Stimulated activated naive CD8-positive, alpha-beta T cell treated with anti-CD3 and anti-CD28 coated beads, Interleukin-15, amount 100 ng/mL, for 72 hours (primary cell): Measurements from ENCODE around the gene HGF.

Source experiments
- ATAC-seq: fragments of 150-1000 bp; cut with Tn5 transposase; 2 replicates; pipeline ENCODE4 v1.10.0; 2021; ENCODE audit warnings: mild to moderate bottlenecking, moderate library complexity
- DNase-seq, 2 donors: peaks; one replicate each; pipeline ENCODE4 v3.0.0; 2021 to 2022
- H3K27ac Mint-ChIP-seq, 2 donors: one replicate each; pipeline ENCODE4 v1.8.0; 2022; ENCODE audit warnings: mild to moderate bottlenecking in 2 of 2, mixed read lengths in 2 of 2, moderate library complexity in 2 of 2
- H3K27me3 Mint-ChIP-seq: one replicate; pipeline ENCODE4 v1.8.0; 2022; ENCODE audit warnings: mixed read lengths
- H3K4me1 Mint-ChIP-seq: one replicate; pipeline ENCODE4 v1.8.0; 2022; ENCODE audit warnings: mild to moderate bottlenecking, mixed read lengths
- H3K4me3 Mint-ChIP-seq, 2 donors: one replicate each; pipeline ENCODE4 v1.8.0; 2022; ENCODE audit warnings: mild to moderate bottlenecking in 2 of 2, mixed read lengths in 2 of 2, moderate library complexity in 1 of 2
- H3K9me3 Mint-ChIP-seq, 2 donors: one replicate each; pipeline ENCODE4 v1.8.0; 2022; ENCODE audit warnings: mixed read lengths in 2 of 2

Gene HGF

DNA sequence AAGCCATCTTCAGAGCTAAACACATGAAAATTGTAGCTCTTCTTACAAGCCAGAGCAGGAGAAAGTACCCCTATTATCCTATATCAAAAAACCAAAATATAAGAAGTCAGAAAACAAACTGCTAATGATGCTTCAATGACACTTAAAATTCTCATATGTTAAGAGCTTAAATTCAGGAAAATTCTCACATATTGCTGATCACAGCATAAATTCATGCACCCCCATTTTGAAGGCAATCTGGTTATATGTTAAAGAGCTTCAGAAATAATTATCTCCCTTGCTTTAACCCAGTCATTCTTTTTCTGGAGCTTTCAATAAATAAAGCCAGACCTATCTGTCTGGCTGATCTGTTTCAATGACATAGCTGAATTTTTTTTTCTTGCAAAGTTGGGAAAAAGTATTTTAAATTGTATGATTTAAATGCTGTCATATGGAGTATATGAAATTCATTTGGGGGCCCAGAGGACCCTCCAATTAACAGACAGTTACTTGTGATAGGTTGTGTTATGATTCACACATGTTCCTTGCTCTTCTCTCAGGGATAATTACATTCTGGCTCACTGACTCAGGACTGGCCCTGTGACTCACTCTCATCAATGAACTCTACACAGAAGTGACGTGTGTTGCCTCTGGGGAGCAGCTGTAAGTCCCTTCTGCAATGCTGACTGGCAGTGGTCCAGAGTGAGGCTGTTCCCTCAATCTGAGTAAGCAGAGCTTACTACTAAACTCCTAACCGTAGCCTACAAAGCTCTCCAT lies 85.2 kb downstream of the HGF start:
- H3K27ac Mint-ChIP-seq, result no peak overlapping the region
- no peaks in the 10 kb centered on the region for H3K27me3 Mint-ChIP-seq
- no peaks in the 10 kb centered on the region for H3K4me1 Mint-ChIP-seq
- no peak for DNase-seq
- H3K4me3 Mint-ChIP-seq, result no peak overlapping the region
- no peak for ATAC-seq
- peaks cover 0 to 11% of the 10 kb centered on the region in 2 donors for H3K9me3 Mint-ChIP-seq

- Mint-ChIP-seq H3K9me3 (peaks cover 0 to 7% of the 10 kb centered on the region in 2 donors), H3K4me3 (no peak overlapping the region), H3K27me3 (no peaks in the 10 kb centered on the region), H3K4me1 (no peaks in the 10 kb centered on the region), H3K27ac (no peak overlapping the region)
- ATAC-seq (no peak), DNase-seq (no peak)
Measured at GRCh38 chr7:81684033-81684432, 85.8 kb downstream of the HGF start.

- DNase-seq (no peak), ATAC-seq (no peak)
- H3K4me1 Mint-ChIP-seq, result no peaks in the 10 kb centered on the region
- no peaks in the 10 kb centered on the region for H3K27me3 Mint-ChIP-seq
- no peak overlapping the region for H3K4me3 Mint-ChIP-seq
- H3K9me3 Mint-ChIP-seq, result no peaks in the 10 kb centered on the region
- no peak overlapping the region for H3K27ac Mint-ChIP-seq
Measured at GRCh38 chr7:81682873-81683272, 87.0 kb downstream of the HGF start.

DNA sequence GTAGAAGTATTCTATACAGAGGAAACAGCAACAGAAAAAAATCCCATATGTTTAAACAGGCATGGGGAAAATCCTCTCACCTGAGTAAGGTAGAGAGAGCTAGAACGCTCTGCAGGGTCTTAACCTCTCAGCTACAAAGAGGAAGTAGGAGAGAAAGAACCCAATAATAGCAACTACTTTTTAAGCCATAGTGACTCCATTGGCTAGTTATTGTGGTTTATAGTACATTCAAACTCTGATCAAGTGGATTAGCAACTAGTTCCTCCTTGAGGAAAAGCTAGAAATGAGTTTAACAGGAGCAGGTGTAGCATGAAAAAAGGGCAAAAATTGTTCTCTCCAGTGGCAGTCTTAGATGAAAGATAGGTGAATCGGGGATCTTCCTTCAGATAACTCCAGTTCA lies 89.7 kb downstream of the HGF start:
- Mint-ChIP-seq H3K27ac (no peak overlapping the region), H3K9me3 (no peaks in the 10 kb centered on the region), H3K4me3 (no peak overlapping the region), H3K27me3 (no peaks in the 10 kb centered on the region), H3K4me1 (no peaks in the 10 kb centered on the region)
- ATAC-seq, result no peak
- no peak for DNase-seq

- no peaks in the 10 kb centered on the region for H3K4me1 Mint-ChIP-seq
- ATAC-seq, result no peak
- DNase-seq, result no peak
- H3K9me3 Mint-ChIP-seq, result no peaks in the 10 kb centered on the region
- no peak overlapping the region for H3K27ac Mint-ChIP-seq
- H3K27me3 Mint-ChIP-seq, result no peaks in the 10 kb centered on the region
- no peak overlapping the region for H3K4me3 Mint-ChIP-seq
Measured at GRCh38 chr7:81676813-81677212, 93.0 kb downstream of the HGF start.

DNA sequence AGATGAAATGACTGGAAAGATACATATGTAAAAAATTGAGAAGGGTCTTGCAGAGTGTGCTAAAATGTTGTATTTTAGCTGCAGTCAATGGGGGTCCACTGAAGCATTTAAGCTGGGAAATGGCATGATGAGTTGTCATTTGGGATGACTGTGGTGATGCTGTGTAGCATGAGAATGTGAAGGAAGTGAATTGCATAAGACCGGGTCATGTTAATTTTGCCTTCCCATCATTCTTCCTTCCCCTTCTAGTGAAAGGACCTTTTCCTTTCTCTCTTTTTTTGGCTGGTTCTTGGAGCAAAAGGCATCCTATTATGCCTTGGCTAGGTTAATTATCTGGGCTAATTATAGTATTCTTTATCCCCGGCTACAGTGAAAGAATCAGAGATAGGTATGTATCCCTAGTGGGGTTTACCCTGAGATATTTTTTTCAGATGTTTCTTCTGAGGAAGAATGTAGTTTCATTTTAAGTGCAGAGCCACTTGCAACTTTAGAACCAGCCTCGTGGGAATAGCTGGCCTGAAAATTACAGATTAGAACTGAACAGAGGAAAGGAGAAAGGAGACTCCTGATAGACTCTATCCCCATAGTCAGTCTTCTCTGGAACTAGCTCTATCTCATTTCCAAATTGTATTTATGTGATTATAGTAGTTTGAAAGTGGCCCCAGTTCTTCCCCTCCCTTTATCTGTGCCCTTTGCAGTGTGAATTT lies 93.6 kb downstream of the HGF start:
- Mint-ChIP-seq H3K4me3 (no peak overlapping the region), H3K9me3 (no peaks in the 10 kb centered on the region), H3K27ac (no peak overlapping the region), H3K4me1 (no peaks in the 10 kb centered on the region), H3K27me3 (no peaks in the 10 kb centered on the region)
- DNase-seq (no peak), ATAC-seq (no peak)

DNA sequence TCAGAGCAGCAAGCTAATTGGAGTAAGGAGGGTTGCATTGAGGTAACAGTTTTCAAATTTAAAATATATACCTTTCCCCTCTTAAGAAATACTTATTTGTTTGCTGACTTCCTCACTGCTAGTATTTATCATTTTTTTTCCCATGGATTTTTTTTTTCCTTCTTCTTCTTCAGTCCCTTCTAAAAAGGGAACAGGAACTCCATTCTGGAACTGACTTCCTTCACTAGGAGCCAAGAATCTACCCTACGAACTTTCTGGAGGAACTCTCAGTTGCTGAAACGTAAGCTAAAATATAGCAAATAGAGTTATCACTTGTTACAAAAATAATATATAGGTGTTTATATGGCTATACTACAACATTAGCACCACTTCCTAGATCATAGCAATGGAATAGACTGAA lies 95.4 kb downstream of the HGF start:
- Mint-ChIP-seq H3K27me3 (no peaks in the 10 kb centered on the region), H3K9me3 (no peaks in the 10 kb centered on the region), H3K4me1 (no peaks in the 10 kb centered on the region), H3K27ac (no peak overlapping the region), H3K4me3 (no peak overlapping the region)
- ATAC-seq (no peak), DNase-seq (no peak)

GRCh38 chr7:81672872-81673271 lies 97.0 kb downstream of the HGF start:
- no peaks in the 10 kb centered on the region for H3K9me3 Mint-ChIP-seq
- no peak overlapping the region for H3K27ac Mint-ChIP-seq
- no peaks in the 10 kb centered on the region for H3K27me3 Mint-ChIP-seq
- DNase-seq, result no peak
- ATAC-seq, result no peak
- H3K4me3 Mint-ChIP-seq, result no peak overlapping the region
- no peaks in the 10 kb centered on the region for H3K4me1 Mint-ChIP-seq

DNA sequence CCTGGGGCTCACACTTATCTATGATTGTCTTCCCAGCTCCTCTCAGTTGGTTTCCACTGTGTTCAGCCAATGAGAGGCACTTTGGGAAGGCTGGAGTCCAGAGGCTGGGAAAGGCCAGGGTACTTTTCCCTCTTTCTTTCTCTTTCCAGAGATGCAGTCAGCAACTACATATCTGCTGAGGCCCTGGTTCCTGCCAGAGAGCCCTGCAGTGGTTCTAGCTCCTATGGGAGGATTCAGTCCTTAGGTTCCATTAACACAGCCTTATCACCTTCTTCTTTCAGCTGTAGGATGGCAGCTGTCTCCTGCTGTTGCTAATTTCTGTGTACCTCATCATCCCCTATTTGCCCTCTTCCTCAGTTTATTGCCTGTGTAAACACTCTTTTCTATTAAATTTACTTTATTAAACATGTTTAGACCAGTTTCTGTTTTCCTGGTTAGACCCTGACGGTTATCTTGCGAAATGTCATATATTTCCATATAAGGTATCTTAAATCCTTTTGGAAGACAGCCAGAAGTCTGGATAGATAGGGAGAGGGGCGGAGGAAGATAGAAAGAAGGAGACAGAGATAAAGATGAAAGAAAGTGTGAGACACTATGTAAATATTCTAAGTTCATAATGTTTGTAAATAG lies 100.3 kb downstream of the HGF start:
- H3K9me3 Mint-ChIP-seq, result no peaks in the 10 kb centered on the region
- DNase-seq, result no peak

GRCh38 chr7:81666209-81666608 lies 103.6 kb downstream of the HGF start:
- Mint-ChIP-seq H3K4me3 (no peak overlapping the region), H3K27ac (no peak overlapping the region), H3K9me3 (no peaks in the 10 kb centered on the region), H3K27me3 (no peaks in the 10 kb centered on the region), H3K4me1 (no peaks in the 10 kb centered on the region)
- no peak for DNase-seq
- ATAC-seq, result no peak

More for the DNA sequence above, 100.3 kb downstream of the HGF start:
- Mint-ChIP-seq H3K27me3 (no peaks in the 10 kb centered on the region), H3K4me1 (no peaks in the 10 kb centered on the region), H3K27ac (no peak overlapping the region), H3K4me3 (no peak overlapping the region)
- ATAC-seq, result no peak

GRCh38 chr7:81665236-81665635 lies 104.6 kb downstream of the HGF start:
- DNase-seq (no peak), ATAC-seq (no peak)
- Mint-ChIP-seq H3K4me1 (no peaks in the 10 kb centered on the region), H3K27me3 (no peaks in the 10 kb centered on the region), H3K4me3 (no peak overlapping the region), H3K9me3 (no peaks in the 10 kb centered on the region), H3K27ac (no peak overlapping the region)

DNA sequence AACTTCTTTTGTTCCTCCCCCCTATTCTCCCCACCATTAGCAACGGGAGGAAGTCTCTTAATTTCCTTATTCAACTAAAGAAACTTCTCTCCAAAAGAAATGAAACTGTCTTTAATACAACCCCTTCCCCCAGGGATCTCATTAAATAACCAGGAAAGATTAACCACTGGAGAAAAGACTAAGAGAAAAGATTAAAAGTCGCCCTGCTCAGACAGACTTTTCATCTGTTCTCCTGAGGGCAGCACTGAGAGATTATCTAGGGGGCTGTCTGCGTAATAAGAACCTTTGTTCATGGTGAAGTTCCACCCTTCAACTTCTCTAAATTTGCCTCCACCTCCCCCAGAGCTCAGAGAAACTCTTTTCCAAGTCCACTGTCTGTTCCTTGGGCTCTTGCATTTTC lies 105.5 kb downstream of the HGF start:
- no peak overlapping the region for H3K27ac Mint-ChIP-seq
- H3K27me3 Mint-ChIP-seq, result no peaks in the 10 kb centered on the region
- ATAC-seq (no peak), DNase-seq (no peak)
- peaks cover 0 to 1% of the 10 kb centered on the region in 2 donors for H3K9me3 Mint-ChIP-seq
- no peaks in the 10 kb centered on the region for H3K4me1 Mint-ChIP-seq
- H3K4me3 Mint-ChIP-seq, result no peak overlapping the region

DNA sequence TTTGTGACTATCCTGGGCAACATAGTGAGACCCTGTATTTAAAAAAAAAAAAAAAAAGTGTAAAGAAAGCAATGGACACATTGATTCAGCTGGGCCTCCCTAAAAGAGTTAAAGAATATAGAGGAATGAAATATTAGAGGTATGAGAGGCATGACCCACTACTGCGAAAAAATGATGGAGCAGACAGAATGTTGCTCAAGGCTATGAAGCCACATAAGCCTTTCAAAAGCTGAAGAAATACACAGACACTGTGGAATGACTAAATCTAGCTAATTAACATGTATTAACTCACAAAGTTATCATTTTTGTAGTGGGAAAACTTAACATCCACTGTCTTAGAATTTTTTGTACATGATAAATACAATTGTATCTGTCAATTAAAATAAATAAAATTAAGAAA lies 107.3 kb downstream of the HGF start:
- H3K4me3 Mint-ChIP-seq, result no peak overlapping the region
- DNase-seq (no peak), ATAC-seq (no peak)
- H3K9me3 Mint-ChIP-seq, result peaks cover 0 to 7% of the 10 kb centered on the region in 2 donors
- H3K4me1 Mint-ChIP-seq, result no peaks in the 10 kb centered on the region
- no peaks in the 10 kb centered on the region for H3K27me3 Mint-ChIP-seq
- no peak overlapping the region for H3K27ac Mint-ChIP-seq

DNA sequence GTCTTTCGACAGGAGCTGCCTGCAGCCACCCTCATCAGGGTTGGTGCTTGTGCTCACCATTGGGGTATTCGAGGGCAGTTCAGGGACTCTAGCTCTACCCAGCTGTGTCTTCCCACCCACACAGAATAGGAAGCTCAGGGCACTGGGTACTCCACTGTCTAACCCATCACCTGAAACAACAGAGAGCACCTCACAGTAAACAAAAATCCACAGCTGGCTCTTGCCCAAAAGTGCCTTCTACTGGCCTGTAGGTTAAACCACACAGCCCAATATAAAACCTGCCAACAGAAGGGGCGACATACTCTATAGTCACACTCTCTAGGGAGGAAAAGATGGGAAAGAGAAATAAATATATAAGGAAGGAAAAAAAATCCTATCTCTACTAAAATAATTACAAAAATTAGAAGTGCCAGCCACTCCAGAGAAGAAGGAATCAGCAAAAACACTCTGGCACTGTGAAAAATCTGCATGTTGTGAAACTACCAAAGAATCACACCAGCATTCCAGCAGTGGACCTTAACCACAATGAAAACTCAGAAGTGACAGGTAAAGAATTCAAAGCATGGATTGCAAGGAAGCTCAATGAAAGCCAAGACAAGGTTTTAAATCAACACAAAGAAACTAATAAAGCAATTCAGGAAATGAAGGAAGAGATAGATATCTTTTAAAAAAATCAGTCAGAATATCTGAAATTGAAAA lies 110.0 kb downstream of the HGF start:
- H3K27me3 Mint-ChIP-seq, result no peaks in the 10 kb centered on the region
- no peak overlapping the region for H3K27ac Mint-ChIP-seq
- ATAC-seq, result no peak
- no peak for DNase-seq
- peaks cover 0 to 7% of the 10 kb centered on the region in 2 donors for H3K9me3 Mint-ChIP-seq
- H3K4me3 Mint-ChIP-seq, result no peak overlapping the region
- H3K4me1 Mint-ChIP-seq, result no peaks in the 10 kb centered on the region

- ATAC-seq, result no peak
- Mint-ChIP-seq H3K4me3 (no peak overlapping the region), H3K27ac (no peak overlapping the region), H3K4me1 (no peaks in the 10 kb centered on the region), H3K27me3 (no peaks in the 10 kb centered on the region), H3K9me3 (peaks cover 0 to 18% of the 10 kb centered on the region in 2 donors)
- no peak for DNase-seq
Measured at GRCh38 chr7:81657551-81657950, 112.3 kb downstream of the HGF start.

- ATAC-seq, result no peak
- DNase-seq, result no peak
- no peaks in the 10 kb centered on the region for H3K27me3 Mint-ChIP-seq
- H3K4me3 Mint-ChIP-seq, result no peak overlapping the region
- H3K27ac Mint-ChIP-seq, result no peak overlapping the region
- H3K4me1 Mint-ChIP-seq, result no peaks in the 10 kb centered on the region
- H3K9me3 Mint-ChIP-seq, result peaks cover 9 to 24% of the 10 kb centered on the region in 2 donors
Measured at GRCh38 chr7:81655271-81655670, 114.6 kb downstream of the HGF start.
